OCI-LY7 (cell line): ENCODE results near the gene TRIM71. TPM values are rescaled to one million over a fixed set of nuclear protein-coding genes. Genes with fewer than 3 reads are reported as not detected.
A peak's percentile ranks its signal among the peaks of the same experiment; 100 is the strongest.

Source experiments
- Bru-seq: library from RNA; stranded (reverse); fragments of 400-500 nt; gene quantifications from one replicate; lab custom pipeline; 2021; lab: Mats Ljungman, UMichigan
- BruChase-seq, 2 experiments: library from RNA; stranded (reverse); fragments of 400-500 nt; gene quantifications; one replicate each; lab custom pipeline; 2021; lab: Mats Ljungman, UMichigan
- BruUV-seq: library from RNA; stranded (reverse); fragments of 400-500 nt; replicated peaks from 2 replicates; lab custom pipeline; 2021; lab: Mats Ljungman, UMichigan
- CTCF ChIA-PET: fragments of 300-600 bp; sonication (Branson Sonifier 250); formaldehyde crosslinking; loops from one replicate; lab custom pipeline; 2022; ENCODE audit warnings: antibody characterized with exemption; ENCODE audit not compliant: unreplicated experiment; lab: Charles Lee
- POLR2A ChIA-PET: fragments of 300-600 bp; sonication (Branson Sonifier 250); formaldehyde crosslinking; loops from one replicate; lab custom pipeline; 2022; ENCODE audit warnings: antibody characterized with exemption; lab: Charles Lee
- DNase-seq: peaks from one replicate; pipeline ENCODE4 v3.0.0-alpha.2; 2015; ENCODE audit warnings: low spot score
- H2AFZ ChIP-seq: fragments of 200-600 bp; sonication (generic), shearing (Covaris generic); 2 replicates; pipeline ENCODE4 v1.6.1; 2014; ENCODE audit warnings: mild to moderate bottlenecking, antibody characterized with exemption, low read length, moderate library complexity
- H3K27ac ChIP-seq: fragments of 200-600 bp; sonication (generic); 2 replicates; pipeline ENCODE4 v1.5.1; 2014; ENCODE audit warnings: mixed run types, low read depth, mild to moderate bottlenecking, moderate library complexity, low read length, inconsistent platforms; ENCODE audit not compliant: poor library complexity, severe bottlenecking
- H3K36me3 ChIP-seq: fragments of 200-600 bp; sonication (generic); 2 replicates; pipeline ENCODE4 v1.6.1; 2014; ENCODE audit warnings: mild to moderate bottlenecking, antibody characterized with exemption, low read length, moderate library complexity, mixed read lengths; ENCODE audit not compliant: insufficient read depth
- H3K4me1 ChIP-seq: fragments of 200-600 bp; sonication (generic); 2 replicates; pipeline ENCODE4 v1.5.1; 2014; ENCODE audit warnings: mild to moderate bottlenecking, low read length; ENCODE audit not compliant: insufficient read depth, poor library complexity, severe bottlenecking
- H3K4me2 ChIP-seq: fragments of 200-600 bp; sonication (generic); 2 replicates; pipeline ENCODE4 v1.6.1; 2014; ENCODE audit warnings: mild to moderate bottlenecking, low read length
- H3K4me3 ChIP-seq: fragments of 200-600 bp; sonication (generic); 2 replicates; pipeline ENCODE4 v1.5.1; 2014; ENCODE audit warnings: mild to moderate bottlenecking, low read depth, low read length; ENCODE audit not compliant: poor library complexity, severe bottlenecking
- H3K79me2 ChIP-seq: fragments of 200-600 bp; sonication (generic); 2 replicates; pipeline ENCODE4 v1.6.1; 2016; ENCODE audit warnings: low read depth, mild to moderate bottlenecking, low read length, moderate library complexity, mixed read lengths; ENCODE audit not compliant: insufficient read depth
- H3K9me2 ChIP-seq: fragments of 200-600 bp; sonication (generic); 2 replicates; pipeline ENCODE4 v1.6.1; 2016; ENCODE audit warnings: mild to moderate bottlenecking, low read length, mixed read lengths; ENCODE audit not compliant: insufficient read depth
- H3K9me3 ChIP-seq: fragments of 200-600 bp; sonication (generic); 2 replicates; pipeline ENCODE4 v1.6.1; 2014; ENCODE audit warnings: mild to moderate bottlenecking, mixed run types, low read length, mixed read lengths
- H4K20me1 ChIP-seq: fragments of 200-600 bp; sonication (generic); 2 replicates; pipeline ENCODE4 v1.6.1; 2014; ENCODE audit warnings: mild to moderate bottlenecking, antibody characterized with exemption, low read length, moderate library complexity, mixed read lengths; ENCODE audit not compliant: insufficient read depth
- CTCF ChIP-seq: fragments of 200-600 bp; sonication (generic); conservative IDR thresholded peaks from 2 replicates; pipeline ENCODE4 v1.5.1; 2014; ENCODE audit warnings: mild to moderate bottlenecking, antibody characterized with exemption, low read length, moderate library complexity, mixed read lengths
- EZH2phosphoT487 ChIP-seq: fragments of 200-600 bp; sonication (generic); IDR thresholded peaks from 2 replicates; pipeline ENCODE4 v1.6.1; 2018; ENCODE audit warnings: low read depth, borderline replicate concordance, mild to moderate bottlenecking, mixed run types, antibody characterized with exemption, low read length, moderate library complexity, mixed read lengths
- intact Hi-C: fragments of 100-400 bp; cut with micrococcal nuclease; formaldehyde crosslinking; loops from one replicate; pipeline ENCODE4 v1.10.0; 2022; ENCODE audit not compliant: unreplicated experiment
- long read RNA-seq: library from polyadenylated mRNA; stranded (forward); transcript quantifications from one replicate; pipeline ENCODE4 v2.0.0, GENCODE V29; 2022
- total RNA-seq, 2 experiments: library from RNA; depleted of rRNA in 1 of 2; stranded (reverse); fragments of >200 nt in 1 of 2; shearing (Covaris generic) in 1 of 2; gene quantifications; 2 replicates each; pipeline ENCODE4 v1.2.3, GENCODE V29; 2014 to 2022

The TRIM71 gene
- total RNA-seq (2014; rRNA removed; shearing (Covaris generic)) (not detected in 2 replicates), total RNA-seq (2022) (not detected in 2 replicates), Bru-seq, nascent RNA (percentile 2 among the genes with signal in this experiment), BruChase-seq, experiment 1, labeled RNA remaining after a 6-hour chase (percentile 7 among the genes with signal in this experiment), BruChase-seq, experiment 2, labeled RNA remaining after a 2-hour chase (percentile 6 among the genes with signal in this experiment)
- long read RNA-seq, result 0 reads

GRCh38 chr3:32817558-32818228 is at the start of gene TRIM71:
Gene TRIM71 (plus strand): TSS chr3:32817997. CDS start chr3:32818081, 84 bp downstream.
- Histone ChIP-seq H2AFZ (0 out of 2 replicates have a peak within 1 kb of the TSS, but pooled peaks have one; percentile 69), H3K4me1 (peaks cover 4% of the 10 kb centered on the region), H3K4me3 (peak within 1 kb of the TSS; percentile 40), H3K27ac (no peak within 1 kb of the TSS), H3K79me2 (no peaks in the 10 kb centered on the region), H4K20me1 (no peaks in the 10 kb centered on the region), H3K36me3 (no peaks in the 10 kb centered on the region), H3K4me2 (no peak within 1 kb of the TSS), H3K9me3 (no peaks in the 10 kb centered on the region), H3K9me2 (no peaks in the 10 kb centered on the region)
- TF ChIP-seq EZH2phosphoT487 (no peak), CTCF (no peak)
- CTCF ChIA-PET, result no interaction called here
- intact Hi-C loops, result no loop called here
- no TSS peak for BruUV-seq
- POLR2A ChIA-PET, result no interaction called here
- DNase-seq, result no peak

- ChIA-PET POLR2A (interaction anchor here (1.0 to 1.4 kb wide), 2 partner anchors 10 to 18 kb away, joined by 3 to 4 read pairs; no protein-coding TSS in a partner anchor), CTCF (no interaction called here)
- Histone ChIP-seq H3K36me3 (peaks cover 30% of the 10 kb centered on the region), H3K9me3 (no peaks in the 10 kb centered on the region), H3K9me2 (no peaks in the 10 kb centered on the region), H4K20me1 (no peaks in the 10 kb centered on the region), H3K4me2 (no peak overlapping the region), H3K27ac (no peak overlapping the region), H2AFZ (no peak overlapping the region), H3K79me2 (no peaks in the 10 kb centered on the region), H3K4me3 (no peak overlapping the region), H3K4me1 (no peaks in the 10 kb centered on the region)
- intact Hi-C loops, result no loop called here
- no peak for TF ChIP-seq EZH2phosphoT487
- 0 out of 2 replicates have a peak, but pooled peaks have one; percentile 26 for TF ChIP-seq CTCF
- no peak for DNase-seq
- no TSS peak for BruUV-seq
These were observed 39.4 kb upstream of the TRIM71 start for GRCh38 chr3:32778389-32778788.
